T-cell (primary cell): ENCODE results near the gene MSL3B.

Experiments
- ATAC-seq, 4 experiments: fragments of 200-7000 bp in 3 of 4; fragments of 150-1000 bp in 1 of 4; cut with Tn5 transposase; replicated peaks in 1 of 4; 1 replicate in 3 of 4; 2 replicates in 1 of 4; pipeline ENCODE4 v1.10.0; 2021; ENCODE audit warnings: moderate library complexity in 3 of 4, mild to moderate bottlenecking in 2 of 4, moderate number of reproducible peaks in 1 of 4
- CTCF ChIA-PET, 2 donors: fragments of 300-600 bp; sonication (Branson Sonifier 250); formaldehyde crosslinking; loops; one replicate each; lab custom pipeline; 2022; ENCODE audit warnings: antibody characterized with exemption in 2 of 2; lab: Charles Lee
- POLR2A ChIA-PET, 2 donors: fragments of 300-600 bp; sonication (Branson Sonifier 250); formaldehyde crosslinking; loops; one replicate each; lab custom pipeline; 2022; ENCODE audit warnings: antibody characterized with exemption in 2 of 2; lab: Charles Lee
- DNase-seq, 35 experiments: peaks; one replicate each; pipeline versions ENCODE4 v3.0.0 to v3.0.0-alpha.2; 2013 to 2023
- H3K27ac ChIP-seq: one replicate; pipeline ENCODE4 v1.5.1; 2013; ENCODE audit warnings: low read length
- H3K27me3 ChIP-seq, 2 experiments: replicated peaks in 1 of 2; 1 replicate in 1 of 2; 2 replicates in 1 of 2; pipeline versions ENCODE4 v1.6.1 to v1.7.0; 2013; ENCODE audit warnings: low read length in 1 of 2, mixed read lengths in 1 of 2; ENCODE audit not compliant: control insufficient read depth in 2 of 2, insufficient read depth in 2 of 2; ENCODE audit errors: extremely low read depth in 1 of 2
- H3K36me3 ChIP-seq, 2 donors: 1 replicate in 1 of 2; 2 replicates in 1 of 2; pipeline versions ENCODE4 v1.6.1 to v1.7.0; 2013; ENCODE audit warnings: low read length in 1 of 2; ENCODE audit not compliant: control insufficient read depth in 2 of 2, insufficient read depth in 1 of 2; ENCODE audit errors: extremely low read depth in 1 of 2
- H3K4me1 ChIP-seq, 2 experiments: 1 replicate in 1 of 2; 2 replicates in 1 of 2; pipeline versions ENCODE4 v1.6.1 to v1.7.0; 2013; ENCODE audit warnings: low read length in 2 of 2, mixed read lengths in 1 of 2; ENCODE audit not compliant: insufficient read depth in 2 of 2, control insufficient read depth in 1 of 2; ENCODE audit errors: extremely low read depth in 1 of 2
- H3K4me3 ChIP-seq, 2 donors: 1 replicate in 1 of 2; 2 replicates in 1 of 2; pipeline versions ENCODE4 v1.5.1 to v1.7.0; 2013; ENCODE audit warnings: mild to moderate bottlenecking in 2 of 2, low read length in 1 of 2, moderate library complexity in 1 of 2; ENCODE audit not compliant: control insufficient read depth in 1 of 2; ENCODE audit errors: extremely low read depth in 1 of 2
- H3K9me3 ChIP-seq: 2 replicates; pipeline ENCODE4 v1.7.0; 2013
- H3K27ac Mint-ChIP-seq, 2 donors: one replicate each; pipeline ENCODE4 v1.8.0; 2020 to 2021; ENCODE audit warnings: mild to moderate bottlenecking in 2 of 2, mixed read lengths in 2 of 2
- H3K27me3 Mint-ChIP-seq, 2 donors: one replicate each; pipeline ENCODE4 v1.8.0; 2021 to 2022; ENCODE audit warnings: mixed read lengths in 2 of 2
- H3K36me3 Mint-ChIP-seq: one replicate; pipeline ENCODE4 v1.8.0; 2021; ENCODE audit warnings: mixed read lengths
- H3K4me1 Mint-ChIP-seq, 3 donors: one replicate each; pipeline ENCODE4 v1.8.0; 2020 to 2022; ENCODE audit warnings: mixed read lengths in 3 of 3, mild to moderate bottlenecking in 1 of 3
- H3K4me3 Mint-ChIP-seq, 3 donors: one replicate each; pipeline ENCODE4 v1.8.0; 2020 to 2022; ENCODE audit warnings: mild to moderate bottlenecking in 3 of 3, mixed read lengths in 3 of 3, moderate library complexity in 3 of 3
- H3K9me3 Mint-ChIP-seq, 3 donors: one replicate each; pipeline ENCODE4 v1.8.0; 2020 to 2022; ENCODE audit warnings: mixed read lengths in 3 of 3
- WGBS: methylation state at CpG from one replicate; pipeline ENCODE4 v1.1.5; 2013; ENCODE audit warnings: missing lambda C conversion rate; ENCODE audit not compliant: insufficient coverage; 5-methylcytosine and 5-hydroxymethylcytosine counted together

The MSL3B gene

GRCh38 chr2:233820774-233821105 is 47.4 kb downstream of the MSL3B start:
- no peak for DNase-seq
- WGBS = 83% methylated on average over 3 of the region's 6 CpGs
- H3K27ac Mint-ChIP-seq = no peak overlapping the region
- no peak for ATAC-seq
- ChIA-PET POLR2A (no interaction called here), CTCF (no interaction called here)
- H3K27me3 ChIP-seq = peaks cover 0 to 53% of the 10 kb centered on the region in 2 experiments
- H3K9me3 Mint-ChIP-seq = no peaks in the 10 kb centered on the region
- peaks cover 0 to 5% (median 0%) of the 10 kb centered on the region in 3 donors for H3K4me1 Mint-ChIP-seq
- no peak overlapping the region for H3K27ac ChIP-seq
- peaks cover 14 to 29% of the 10 kb centered on the region in 2 donors for H3K27me3 Mint-ChIP-seq
- no peaks in the 10 kb centered on the region for H3K4me1 ChIP-seq
- no peak overlapping the region for H3K4me3 Mint-ChIP-seq
- no peaks in the 10 kb centered on the region for H3K36me3 ChIP-seq
- no peaks in the 10 kb centered on the region for H3K36me3 Mint-ChIP-seq
- H3K4me3 ChIP-seq = no peak overlapping the region
- H3K9me3 ChIP-seq = no peaks in the 10 kb centered on the region

GRCh38 chr2:233819884-233820773 is 48.1 kb downstream of the MSL3B start:
- Histone ChIP-seq H3K27me3 (peaks cover 0 to 53% of the 10 kb centered on the region in 2 experiments), H3K4me1 (no peaks in the 10 kb centered on the region), H3K27ac (no peak overlapping the region), H3K9me3 (no peaks in the 10 kb centered on the region), H3K4me3 (no peak overlapping the region), H3K36me3 (no peaks in the 10 kb centered on the region)
- ATAC-seq = no peak
- peak in 1 of 35 experiments; percentile 13 for DNase-seq
- ChIA-PET POLR2A (no interaction called here), CTCF (no interaction called here)
- no peak overlapping the region for H3K4me3 Mint-ChIP-seq
- H3K27ac Mint-ChIP-seq = no peak overlapping the region
- H3K9me3 Mint-ChIP-seq = no peaks in the 10 kb centered on the region
- no peaks in the 10 kb centered on the region for H3K36me3 Mint-ChIP-seq
- peaks cover 0 to 5% (median 0%) of the 10 kb centered on the region in 3 donors for H3K4me1 Mint-ChIP-seq
- WGBS = 73% methylated on average over 12 of the region's 18 CpGs
- peaks cover 14 to 29% of the 10 kb centered on the region in 2 donors for H3K27me3 Mint-ChIP-seq

GRCh38 chr2:233818639-233819621 is 49.3 kb downstream of the MSL3B start:
- peak in 1 of 35 experiments; percentile 21 for DNase-seq
- no peak overlapping the region for H3K27ac ChIP-seq
- Mint-ChIP-seq H3K4me1 (peaks cover 0 to 5% (median 0%) of the 10 kb centered on the region in 3 donors), H3K4me3 (no peak overlapping the region), H3K36me3 (no peaks in the 10 kb centered on the region), H3K27ac (no peak overlapping the region), H3K27me3 (peaks cover 14 to 33% of the 10 kb centered on the region in 2 donors), H3K9me3 (no peaks in the 10 kb centered on the region)
- ChIA-PET CTCF (no interaction called here), POLR2A (no interaction called here)
- no peaks in the 10 kb centered on the region for H3K9me3 ChIP-seq
- H3K4me1 ChIP-seq = no peaks in the 10 kb centered on the region
- H3K4me3 ChIP-seq = no peak overlapping the region
- peaks cover 0 to 53% of the 10 kb centered on the region in 2 experiments for H3K27me3 ChIP-seq
- WGBS = 57% methylated on average over 11 of the region's 17 CpGs
- ATAC-seq = no peak
- no peaks in the 10 kb centered on the region for H3K36me3 ChIP-seq

- H3K27ac ChIP-seq = no peak overlapping the region
- Mint-ChIP-seq H3K27ac (no peak overlapping the region), H3K27me3 (peaks cover 14 to 33% of the 10 kb centered on the region in 2 donors), H3K4me1 (peaks cover 0 to 5% (median 0%) of the 10 kb centered on the region in 3 donors), H3K4me3 (no peak overlapping the region), H3K9me3 (no peaks in the 10 kb centered on the region), H3K36me3 (no peaks in the 10 kb centered on the region)
- H3K36me3 ChIP-seq = no peaks in the 10 kb centered on the region
- WGBS = 90% methylated on average over 10 of the region's 11 CpGs
- ChIA-PET POLR2A (no interaction called here), CTCF (no interaction called here)
- ATAC-seq = no peak
- no peak overlapping the region for H3K4me3 ChIP-seq
- H3K27me3 ChIP-seq = peaks cover 0 to 55% of the 10 kb centered on the region in 2 experiments
- H3K4me1 ChIP-seq = no peaks in the 10 kb centered on the region
- H3K9me3 ChIP-seq = no peaks in the 10 kb centered on the region
- peak in 2 of 35 experiments; percentile 9 to 19 for DNase-seq
Observed at GRCh38 chr2:233817995-233818638, 50.1 kb downstream of the MSL3B start.

- no peaks in the 10 kb centered on the region for H3K9me3 ChIP-seq
- Mint-ChIP-seq H3K27me3 (peaks cover 14 to 33% of the 10 kb centered on the region in 2 donors), H3K4me1 (peaks cover 0 to 5% (median 0%) of the 10 kb centered on the region in 3 donors), H3K4me3 (no peak overlapping the region), H3K9me3 (no peaks in the 10 kb centered on the region), H3K36me3 (no peaks in the 10 kb centered on the region), H3K27ac (no peak overlapping the region)
- WGBS = 65% methylated on average over 3 of the region's 3 CpGs
- no peak overlapping the region for H3K4me3 ChIP-seq
- peaks cover 0 to 52% of the 10 kb centered on the region in 2 experiments for H3K27me3 ChIP-seq
- H3K36me3 ChIP-seq = no peaks in the 10 kb centered on the region
- ChIA-PET POLR2A (no interaction called here), CTCF (no interaction called here)
- no peaks in the 10 kb centered on the region for H3K4me1 ChIP-seq
- H3K27ac ChIP-seq = no peak overlapping the region
- ATAC-seq = no peak
- DNase-seq = peak in 1 of 35 experiments; percentile 22
Observed at GRCh38 chr2:233817361-233817911, 50.8 kb downstream of the MSL3B start.

GRCh38 chr2:233816771-233817170 is 51.4 kb downstream of the MSL3B start:
- Mint-ChIP-seq H3K27ac (no peak overlapping the region), H3K36me3 (no peaks in the 10 kb centered on the region), H3K4me1 (peaks cover 0 to 5% (median 0%) of the 10 kb centered on the region in 3 donors), H3K9me3 (no peaks in the 10 kb centered on the region), H3K27me3 (peaks cover 14 to 37% of the 10 kb centered on the region in 2 donors), H3K4me3 (no peak overlapping the region)
- Histone ChIP-seq H3K27ac (no peak overlapping the region), H3K4me1 (no peaks in the 10 kb centered on the region), H3K36me3 (no peaks in the 10 kb centered on the region), H3K27me3 (peaks cover 0 to 45% of the 10 kb centered on the region in 2 experiments), H3K4me3 (no peak overlapping the region), H3K9me3 (no peaks in the 10 kb centered on the region)
- no peak for DNase-seq
- no peak for ATAC-seq
- ChIA-PET CTCF (no interaction called here), POLR2A (no interaction called here)
- 100% methylated on average over 2 of the region's 4 CpGs for WGBS
